Kidney (tissue), 14 donors: ENCODE data around the gene PVR. TPM values are rescaled to one million over a fixed set of nuclear protein-coding genes. Genes with fewer than 3 reads are reported as not detected.

Experiments
- DNase-seq, 5 donors: peaks; one replicate each; pipeline ENCODE4 v3.0.0-alpha.2; 2013 to 2020
- FAIRE-seq: peaks from 2 replicates; lab custom pipeline; 2012; peaks lifted over from hg19 to GRCh38; lab: Jason Lieb, UNC
- H3K27ac ChIP-seq, 2 donors: one replicate each; pipeline ENCODE4 v1.7.0; 2013; ENCODE audit warnings: low read depth in 2 of 2, low read length in 2 of 2, inconsistent platforms in 1 of 2
- H3K27me3 ChIP-seq: one replicate; pipeline ENCODE4 v1.7.1; 2013; ENCODE audit warnings: low read length, inconsistent platforms; ENCODE audit not compliant: control insufficient read depth, insufficient read depth
- H3K36me3 ChIP-seq, 3 donors: one replicate each; pipeline versions ENCODE4 v1.7.0 to v1.7.1; 2013; ENCODE audit warnings: low read length in 3 of 3, control low read depth in 1 of 3, inconsistent platforms in 1 of 3; ENCODE audit not compliant: insufficient read depth in 3 of 3, control insufficient read depth in 2 of 3
- H3K4me1 ChIP-seq, 3 donors: one replicate each; pipeline versions ENCODE4 v1.7.0 to v1.7.1; 2013; ENCODE audit warnings: low read length in 3 of 3, inconsistent platforms in 1 of 3, low read depth in 1 of 3; ENCODE audit not compliant: control insufficient read depth in 2 of 3, insufficient read depth in 2 of 3
- H3K4me3 ChIP-seq, 3 donors: one replicate each; pipeline versions ENCODE4 v1.7.0 to v1.8.1; 2013; ENCODE audit warnings: low read length in 3 of 3, control low read depth in 1 of 3, inconsistent platforms in 1 of 3
- H3K9ac ChIP-seq, 3 donors: one replicate each; pipeline versions ENCODE4 v1.7.0 to v1.7.1; 2013; ENCODE audit warnings: low read length in 3 of 3, control low read depth in 1 of 3, inconsistent platforms in 1 of 3
- H3K9me3 ChIP-seq, 3 donors: one replicate each; pipeline versions ENCODE4 v1.7.0 to v1.7.1; 2013; ENCODE audit warnings: low read length in 3 of 3, control low read depth in 1 of 3, inconsistent platforms in 1 of 3; ENCODE audit not compliant: control insufficient read depth in 2 of 3, insufficient read depth in 1 of 3
- CTCF ChIP-seq: IDR thresholded peaks from 3 replicates; pipeline ENCODE4 v1.5.1; 2012; ENCODE audit warnings: mild to moderate bottlenecking, moderate library complexity, borderline replicate concordance; ENCODE audit not compliant: insufficient read depth; ENCODE audit errors: extremely low read depth
- intact Hi-C: fragments of 100-400 bp; cut with DNase I; formaldehyde crosslinking; loops from one replicate; pipeline ENCODE4 v1.11.1; 2022
- polyA plus RNA-seq: library from polyadenylated mRNA; stranded (reverse); fragments of 350-450 nt; fragmentation: Illumina TruSeq; extraction: RNeasy Lipid Tissue Mini Kit (QIAGEN cat#74804); gene quantifications from one replicate; pipeline ENCODE4 v1.2.3, GENCODE V29; 2014; ENCODE audit warnings: low read depth, low replicate concordance; ENCODE audit not compliant: insufficient read depth
- total RNA-seq: library from RNA; stranded (reverse); fragmentation: NEBNext Ultra II Directional; extraction: Animal tissue kit (Norgen Biotek cat#: 25700); gene quantifications from one replicate; pipeline ENCODE4 v1.2.1, GENCODE V29; 2021
- donor health status: control.
- donor health status: control.
- donor health status: control.
- donor health status: control.
- donor health status: control.
- donor health status: DM: yes; HTN: yes; CAD: no.
- donor health status: Normal renal cell carcinoma (clear cell type).

PVR gene
- total and polyA plus RNA-seq, 2 donors from 2014 or later: 20.7 to 36.4 TPM

GRCh38 chr19:44661904-44662303 lies 18.2 kb downstream of the PVR start:
- no peak for TF ChIP-seq CTCF
- FAIRE-seq (no peak), DNase-seq (peak in 1 of 5 donors; percentile 19)
- Histone ChIP-seq H3K4me1 (peaks cover 0 to 6% (median 2%) of the 10 kb centered on the region in 3 donors), H3K36me3 (peaks cover 12 to 39% (median 20%) of the 10 kb centered on the region in 3 donors), H3K27ac (no peak overlapping the region), H3K9me3 (no peaks in the 10 kb centered on the region), H3K27me3 (no peaks in the 10 kb centered on the region), H3K9ac (no peak overlapping the region), H3K4me3 (no peak overlapping the region)
- intact Hi-C loops: no loop called here

GRCh38 chr19:44662691-44663385 lies 19.1 kb downstream of the PVR start:
- intact Hi-C loops: no loop called here
- Histone ChIP-seq H3K9me3 (no peaks in the 10 kb centered on the region), H3K4me1 (peaks cover 0 to 6% (median 0%) of the 10 kb centered on the region in 3 donors), H3K36me3 (peaks cover 11 to 36% (median 19%) of the 10 kb centered on the region in 3 donors), H3K9ac (no peak overlapping the region), H3K27me3 (no peaks in the 10 kb centered on the region), H3K4me3 (no peak overlapping the region), H3K27ac (no peak overlapping the region)
- no peak for TF ChIP-seq CTCF
- peak in 4 of 5 donors; percentile 47 to 83 (median 72) for DNase-seq
- no peak for FAIRE-seq

GRCh38 chr19:44663996-44664395 lies 20.3 kb downstream of the PVR start:
- Histone ChIP-seq H3K27ac (no peak overlapping the region), H3K4me3 (no peak overlapping the region), H3K9me3 (no peaks in the 10 kb centered on the region), H3K9ac (no peak overlapping the region), H3K4me1 (peaks cover 0 to 6% (median 0%) of the 10 kb centered on the region in 3 donors), H3K36me3 (peaks cover 9 to 24% (median 16%) of the 10 kb centered on the region in 3 donors), H3K27me3 (no peaks in the 10 kb centered on the region)
- no peak for DNase-seq
- no peak for TF ChIP-seq CTCF
- intact Hi-C loops: no loop called here
- no peak for FAIRE-seq
